NCI-H345 treated with DMSO at 0.1 percent for 48 hours (cell line): Measurements from ENCODE around the gene SH3TC1.

Experiments used
- DNase-seq: peaks from one replicate; lab custom pipeline; 2025; ENCODE audit not compliant: unreplicated experiment; lab: John Stamatoyannopoulos, UW

The SH3TC1 gene

DNA sequence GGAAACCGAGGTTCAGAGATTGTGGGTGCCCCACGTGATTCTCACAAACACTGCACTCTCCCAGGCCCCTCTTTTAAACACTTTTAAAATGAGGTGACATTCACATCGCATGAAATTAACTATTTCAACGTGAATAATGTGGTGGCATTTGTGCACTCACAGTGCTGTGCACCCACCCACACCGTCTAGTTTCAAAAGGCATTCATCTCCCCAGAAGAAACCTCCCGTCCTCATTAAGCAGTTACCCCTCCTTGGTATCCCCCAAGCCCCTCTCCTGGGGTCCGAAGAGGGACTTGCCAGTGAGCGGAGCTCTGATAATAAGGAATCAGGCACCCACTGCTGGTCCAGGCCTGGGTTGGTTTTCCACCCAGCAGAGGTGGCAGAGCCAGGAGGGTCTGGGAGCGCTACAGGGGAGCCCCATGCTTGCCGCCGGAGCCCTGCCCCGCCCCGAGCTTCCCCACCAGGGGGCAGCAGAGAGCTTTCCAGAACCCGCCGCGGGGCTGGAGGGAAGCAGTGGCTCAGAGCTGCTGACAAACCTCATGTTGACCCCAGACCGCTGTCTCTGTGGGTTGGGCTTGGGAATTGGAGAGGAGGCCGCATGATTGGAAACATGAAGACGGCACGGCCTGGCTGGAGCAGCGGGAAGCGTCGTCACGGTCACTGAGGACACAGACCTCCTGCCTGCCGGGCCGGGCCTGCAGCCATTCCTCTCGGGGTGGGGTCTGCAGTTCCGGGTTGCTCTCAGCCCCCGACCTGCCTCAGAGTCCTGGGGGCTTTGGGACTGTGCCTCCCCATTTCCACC is 43.0 kb downstream of the SH3TC1 start:
- no peak for DNase-seq

DNA sequence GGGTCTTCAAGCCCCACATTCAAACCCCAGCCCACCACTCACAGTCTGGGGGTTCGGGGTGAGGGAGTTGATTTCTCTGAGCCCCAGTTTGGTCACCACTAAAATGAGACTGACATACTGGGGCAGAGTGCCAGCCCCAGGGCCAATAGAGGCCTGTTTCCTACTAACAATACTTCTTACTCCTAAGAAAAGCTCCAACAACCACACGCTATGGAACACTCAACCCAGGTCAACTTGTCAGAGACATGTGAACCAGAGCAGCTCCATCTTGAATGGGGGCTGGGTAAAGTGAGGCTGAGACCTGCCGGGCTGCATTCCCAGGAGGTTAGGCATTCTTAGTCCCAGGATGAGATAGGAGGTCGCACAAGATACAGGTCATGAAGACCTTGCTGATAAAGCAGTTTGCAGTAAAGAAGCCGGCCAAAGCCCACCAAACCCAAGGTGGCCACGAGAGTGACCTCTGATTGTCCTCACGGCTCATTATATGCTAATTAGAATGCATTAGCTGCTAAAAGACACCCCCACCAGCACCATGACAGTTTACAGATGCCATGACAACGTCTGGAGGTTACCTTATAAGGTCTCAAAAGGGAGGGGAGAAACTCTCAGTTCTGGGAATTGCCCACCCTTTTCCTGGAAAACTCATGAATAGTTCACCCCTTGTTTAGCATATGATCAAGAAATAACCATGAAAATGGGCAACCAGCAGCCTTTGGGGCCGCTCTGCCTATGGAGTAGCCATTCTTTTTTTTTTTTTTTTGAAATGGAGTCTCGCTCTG is 43.9 kb downstream of the SH3TC1 start:
- no peak for DNase-seq

DNA sequence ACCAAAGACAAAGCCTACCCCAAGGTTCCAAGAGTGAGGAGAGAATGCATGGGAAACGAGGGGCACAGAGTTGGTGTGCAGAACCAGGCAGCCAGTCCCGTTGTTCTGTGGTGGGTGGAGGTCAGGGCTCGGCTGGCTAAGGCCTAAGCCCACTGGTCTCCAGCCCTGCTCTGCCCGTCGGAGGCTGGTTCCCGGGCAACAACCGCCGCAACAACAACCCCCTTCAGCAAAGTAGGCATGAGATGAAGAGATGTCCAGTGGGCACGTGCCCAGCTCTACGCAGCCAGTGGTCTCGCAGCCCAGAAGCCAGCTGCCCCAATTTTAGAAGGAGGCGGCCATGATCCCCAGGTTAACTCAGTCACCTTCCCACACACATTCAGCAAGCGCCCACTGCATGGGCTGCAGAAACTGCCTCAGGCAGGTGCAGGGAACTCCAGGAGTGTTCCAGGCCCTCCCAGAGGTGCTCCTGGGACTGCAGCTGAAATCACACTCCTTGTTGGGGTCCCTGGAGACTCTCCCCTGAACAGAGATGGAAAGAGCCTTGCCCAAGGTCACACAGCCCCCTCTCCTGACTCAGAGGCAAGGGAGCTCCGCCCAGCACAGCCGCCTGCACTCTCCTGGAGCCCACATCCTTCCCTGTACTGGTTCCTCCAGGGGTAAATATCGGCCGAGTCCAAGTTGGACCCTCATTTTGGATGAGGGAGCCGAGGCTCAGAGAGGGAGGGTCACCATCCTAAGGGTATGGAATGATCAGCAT is 45.1 kb downstream of the SH3TC1 start:
- DNase-seq: no peak

DNA sequence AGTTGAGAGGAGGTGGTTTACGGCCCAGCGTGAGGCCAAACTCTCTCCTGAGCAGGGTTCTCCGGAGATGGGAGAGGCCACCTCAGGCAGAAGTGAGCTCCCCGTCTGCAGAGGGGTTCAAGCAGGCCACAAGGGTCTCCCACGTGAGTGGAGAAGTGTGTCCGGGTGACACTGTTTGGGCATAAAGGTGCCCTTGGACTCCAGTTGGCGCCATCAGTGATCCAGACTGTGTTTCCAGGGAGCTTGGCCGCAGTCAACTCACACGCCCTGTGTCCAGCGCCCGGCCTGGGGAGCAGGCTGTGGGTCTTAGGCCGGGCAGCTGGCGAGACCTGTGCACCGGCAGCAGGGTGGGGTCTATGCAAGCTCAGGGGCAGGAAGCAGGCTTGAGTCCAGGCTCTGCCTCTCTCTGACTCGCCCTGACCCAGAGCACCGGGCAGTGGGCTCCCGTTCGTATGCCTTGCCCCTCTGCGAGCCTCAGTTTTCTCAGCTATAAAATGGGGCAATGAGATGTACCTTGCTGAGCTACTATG is 45.9 kb downstream of the SH3TC1 start:
- DNase-seq: no peak

DNA sequence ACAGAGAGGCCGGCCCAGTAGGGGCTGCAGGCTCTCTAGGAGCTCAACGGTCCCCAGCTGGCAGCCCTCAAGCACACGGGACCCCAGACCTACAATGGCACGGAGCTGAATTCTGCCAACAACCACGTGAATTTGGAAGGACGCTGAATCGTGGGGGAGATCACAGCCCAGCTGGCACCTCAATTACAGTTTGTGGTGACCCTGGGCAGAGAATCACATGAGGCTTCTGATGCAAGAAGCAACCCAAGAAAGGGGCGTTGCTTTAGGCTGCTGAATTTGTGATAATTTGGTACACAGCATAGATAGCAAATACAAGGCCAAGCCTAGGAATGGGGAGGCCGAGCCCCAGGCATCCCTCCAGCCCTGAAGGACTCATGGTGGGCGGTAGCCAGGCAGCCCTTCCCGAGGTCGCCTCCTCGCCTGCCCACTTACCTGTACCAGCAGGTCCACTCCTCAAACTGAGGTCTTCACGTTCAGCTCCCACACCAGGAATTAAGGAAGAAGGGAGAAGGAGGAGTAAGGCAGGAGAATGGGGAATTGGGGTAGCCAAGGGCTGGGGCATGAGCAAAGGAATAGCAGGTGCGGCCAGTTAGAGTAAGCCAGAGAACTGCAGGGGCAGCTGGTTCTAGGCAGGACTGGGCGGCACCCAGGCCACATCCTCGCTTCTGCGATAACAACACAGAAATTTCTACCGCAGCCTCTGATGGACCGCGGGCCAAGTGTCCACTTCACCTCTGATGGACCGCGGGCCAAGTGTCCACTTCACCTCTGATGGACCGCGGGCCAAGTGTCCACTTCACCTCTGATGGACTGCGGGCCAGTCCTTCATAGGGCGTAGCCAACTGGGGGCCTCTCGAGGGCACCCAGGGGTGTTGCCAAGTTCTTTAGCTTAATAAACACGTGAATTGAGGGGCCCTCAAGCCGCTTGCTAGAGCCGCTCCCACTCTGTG is 47.1 kb downstream of the SH3TC1 start:
- no peak for DNase-seq

DNA sequence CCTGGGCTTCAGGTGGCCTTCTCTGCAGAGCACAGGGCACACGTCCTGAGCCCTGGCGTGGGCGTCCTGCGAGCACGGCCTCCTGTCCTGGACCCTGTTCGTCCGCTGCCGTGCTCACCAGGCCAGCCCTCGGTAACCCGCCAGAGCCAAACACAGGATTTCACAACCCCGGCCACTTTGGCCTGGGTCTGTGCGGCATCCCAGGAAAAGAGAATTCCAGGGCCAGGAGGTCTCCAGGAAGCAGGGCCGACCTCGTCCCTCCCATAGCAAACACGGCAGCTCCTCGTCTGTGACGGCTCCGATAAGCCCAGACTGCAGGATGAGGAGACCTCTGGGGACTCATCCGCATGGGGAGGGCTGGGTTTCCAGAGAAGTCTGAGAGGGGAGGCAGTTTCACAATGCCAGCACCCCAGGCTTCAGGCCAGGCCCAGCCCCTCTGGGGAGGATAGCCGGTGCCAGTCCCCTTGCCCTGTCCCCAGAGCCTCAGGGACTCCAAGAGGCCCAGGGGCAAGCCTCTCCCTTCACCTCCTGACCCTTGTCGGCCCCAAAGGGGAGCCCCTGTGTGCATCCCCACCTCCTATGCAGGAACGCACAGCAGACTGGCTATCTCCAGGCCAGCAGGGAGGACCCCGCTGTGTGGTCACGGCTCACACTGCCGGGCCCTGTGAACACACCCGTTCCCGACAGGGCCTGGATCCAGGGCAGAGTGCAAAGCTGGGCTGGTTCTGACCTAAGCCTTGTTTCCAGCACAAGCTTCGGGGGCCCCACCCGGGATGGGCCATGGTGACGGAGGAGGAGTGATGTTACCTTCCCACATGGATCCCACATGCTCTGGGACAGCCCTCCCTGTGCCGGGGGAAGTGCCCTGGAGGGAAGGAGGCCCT is 48.2 kb downstream of the SH3TC1 start:
- no peak for DNase-seq

DNA sequence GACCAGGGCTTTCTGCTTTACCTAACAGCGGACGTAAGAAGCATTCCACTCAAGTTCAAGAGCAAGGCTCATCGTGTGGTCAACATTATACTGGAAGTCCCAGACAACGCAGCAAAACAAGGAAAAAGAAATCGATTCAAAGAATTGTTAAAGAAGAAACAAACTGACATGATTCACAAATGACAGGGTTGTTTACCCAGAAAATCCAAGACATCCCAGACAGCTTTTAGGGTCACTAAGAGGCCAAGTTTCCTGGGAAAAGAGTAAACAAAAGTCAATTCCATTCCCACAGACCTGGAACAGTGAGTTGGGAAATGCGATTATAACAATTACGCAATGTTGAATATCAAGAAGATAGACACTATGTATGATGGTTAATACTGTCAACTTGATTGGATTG is 49.0 kb downstream of the SH3TC1 start:
- no peak for DNase-seq

DNA sequence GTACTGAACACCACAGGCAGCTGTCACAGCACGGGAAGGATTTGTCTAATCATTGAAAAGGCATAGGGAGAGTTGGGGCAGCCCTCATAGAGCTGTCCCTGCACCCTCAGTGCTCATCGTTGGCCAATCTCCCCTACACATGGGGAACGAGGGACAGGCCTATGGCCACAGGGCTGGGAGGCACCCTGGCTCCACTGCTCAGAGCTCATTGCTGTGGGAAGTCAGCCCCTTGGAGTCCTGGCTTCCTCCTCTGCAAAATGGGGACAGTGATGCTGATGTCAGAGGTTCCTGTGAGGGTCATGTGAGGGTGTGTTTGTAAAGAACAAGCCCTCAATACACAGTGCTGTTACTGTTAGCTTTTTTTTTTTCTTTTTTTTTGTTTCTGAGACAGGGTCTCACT is 51.1 kb downstream of the SH3TC1 start:
- DNase-seq: no peak

DNA sequence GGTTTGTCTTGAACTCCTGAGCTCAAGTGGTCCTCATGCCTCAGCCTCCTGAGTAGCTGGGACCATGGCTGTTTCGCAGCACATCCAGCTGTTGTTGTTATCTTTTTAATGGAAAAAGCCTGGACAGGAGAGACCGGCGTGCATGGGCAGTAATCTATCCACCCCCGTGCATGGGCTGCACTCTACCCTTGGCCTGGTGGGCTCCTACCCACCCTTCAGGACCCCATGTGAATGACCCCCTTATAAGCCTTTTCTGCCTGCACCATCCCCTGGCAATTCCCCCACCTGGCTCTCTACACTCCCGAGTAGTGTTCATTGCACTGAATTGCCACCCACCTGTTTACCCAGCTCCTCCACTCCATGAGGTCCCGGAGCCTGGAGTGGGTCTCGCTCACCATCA is 51.5 kb downstream of the SH3TC1 start:
- no peak for DNase-seq

DNA sequence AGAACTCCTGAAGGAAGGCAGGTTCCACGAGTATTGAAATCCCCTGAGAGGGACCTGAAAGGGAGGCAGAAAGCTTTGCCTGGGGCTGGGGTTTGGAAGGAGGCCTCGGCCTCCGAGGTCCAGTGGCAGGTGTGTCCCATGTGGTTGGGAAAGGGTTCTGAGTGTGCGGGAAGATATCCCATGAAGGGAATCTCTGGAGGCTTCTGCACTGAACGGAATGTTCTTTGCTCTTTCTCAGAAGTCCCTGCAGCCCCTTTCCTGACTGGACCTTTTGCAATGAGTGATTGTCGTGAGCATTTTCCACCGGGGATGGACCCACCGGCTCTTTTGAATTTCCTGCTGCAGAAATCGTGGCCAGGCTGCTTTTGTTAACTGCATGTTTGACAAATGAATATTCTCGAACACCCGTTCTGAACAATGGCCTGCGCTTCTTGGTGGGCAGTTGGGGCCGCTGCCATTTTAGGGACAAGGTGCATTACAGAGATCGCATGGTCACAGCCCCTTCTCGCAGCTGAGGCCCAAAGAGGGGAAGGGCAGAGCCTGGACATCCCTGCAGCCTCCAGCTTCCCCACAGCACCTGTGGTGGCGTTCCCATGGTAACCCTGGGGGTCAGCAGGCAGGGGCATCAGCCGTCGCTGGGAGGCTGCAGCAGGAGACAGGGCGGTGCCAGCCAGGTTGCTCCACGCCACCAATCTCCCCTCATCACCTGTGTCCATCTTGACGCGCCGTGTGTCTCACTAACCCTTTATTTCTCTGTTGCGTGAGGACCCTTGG is 52.2 kb downstream of the SH3TC1 start:
- DNase-seq: no peak

DNA sequence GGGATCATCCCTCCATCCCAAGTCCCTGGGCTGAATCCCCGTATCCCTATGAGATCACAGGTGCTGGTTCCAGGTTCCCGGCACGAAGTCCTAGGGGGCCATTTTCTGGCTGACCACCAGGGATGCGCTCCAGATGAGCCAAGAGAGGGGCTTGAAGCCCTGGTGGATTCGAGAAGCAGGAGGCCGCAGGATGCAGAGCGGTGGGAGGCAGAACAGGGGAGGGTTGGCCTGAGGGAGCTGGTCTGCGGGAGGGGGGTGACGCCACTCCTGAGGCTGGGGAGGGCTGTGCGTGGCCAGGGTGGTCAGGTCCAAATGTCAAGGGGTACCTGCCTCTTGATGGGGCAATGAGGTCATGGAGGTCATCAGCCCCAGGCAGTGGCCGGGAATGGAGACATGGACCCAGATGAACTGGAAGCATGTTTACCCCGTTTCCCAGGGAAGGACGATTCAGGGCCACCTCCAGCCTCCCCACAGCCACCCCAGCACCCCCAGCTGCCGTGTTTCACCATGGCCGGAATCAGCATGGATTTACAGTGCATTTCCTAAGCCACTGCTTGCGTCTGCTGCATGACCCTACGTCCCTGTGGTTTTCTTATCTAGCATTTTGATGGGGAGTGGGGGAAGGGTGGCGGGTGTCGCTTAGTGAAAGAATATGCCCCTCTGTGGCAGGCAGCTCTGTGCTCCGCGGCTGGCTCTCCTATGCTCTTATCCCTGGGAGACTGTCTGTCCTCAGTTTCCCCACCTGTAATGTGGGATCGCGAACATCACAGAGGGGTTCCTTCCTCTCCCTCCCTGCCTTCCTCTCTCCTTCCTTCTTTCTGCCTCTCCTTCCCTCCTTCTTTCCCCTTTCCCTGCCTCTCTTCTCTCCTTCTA is 53.4 kb downstream of the SH3TC1 start:
- no peak for DNase-seq

DNA sequence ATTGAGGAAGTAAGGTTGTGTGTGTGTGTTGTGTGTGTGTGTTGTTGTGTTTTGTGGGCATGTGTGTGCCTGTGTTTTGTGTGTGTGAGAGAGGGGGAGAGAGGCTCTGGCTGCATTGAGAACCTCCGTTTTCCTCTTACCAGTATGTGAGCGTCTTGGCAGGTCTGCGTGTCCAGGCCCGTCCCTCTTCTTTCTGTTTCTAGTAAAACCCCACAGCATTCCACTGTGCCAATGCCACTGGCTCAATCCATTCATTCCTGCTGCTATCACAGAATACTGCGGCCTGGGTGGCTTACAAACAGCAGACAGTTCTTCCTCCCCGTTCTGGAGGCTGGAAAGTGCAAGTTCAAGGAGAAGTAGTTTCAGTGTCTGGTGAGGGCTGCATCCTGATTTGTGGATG is 55.0 kb downstream of the SH3TC1 start:
- DNase-seq: no peak

DNA sequence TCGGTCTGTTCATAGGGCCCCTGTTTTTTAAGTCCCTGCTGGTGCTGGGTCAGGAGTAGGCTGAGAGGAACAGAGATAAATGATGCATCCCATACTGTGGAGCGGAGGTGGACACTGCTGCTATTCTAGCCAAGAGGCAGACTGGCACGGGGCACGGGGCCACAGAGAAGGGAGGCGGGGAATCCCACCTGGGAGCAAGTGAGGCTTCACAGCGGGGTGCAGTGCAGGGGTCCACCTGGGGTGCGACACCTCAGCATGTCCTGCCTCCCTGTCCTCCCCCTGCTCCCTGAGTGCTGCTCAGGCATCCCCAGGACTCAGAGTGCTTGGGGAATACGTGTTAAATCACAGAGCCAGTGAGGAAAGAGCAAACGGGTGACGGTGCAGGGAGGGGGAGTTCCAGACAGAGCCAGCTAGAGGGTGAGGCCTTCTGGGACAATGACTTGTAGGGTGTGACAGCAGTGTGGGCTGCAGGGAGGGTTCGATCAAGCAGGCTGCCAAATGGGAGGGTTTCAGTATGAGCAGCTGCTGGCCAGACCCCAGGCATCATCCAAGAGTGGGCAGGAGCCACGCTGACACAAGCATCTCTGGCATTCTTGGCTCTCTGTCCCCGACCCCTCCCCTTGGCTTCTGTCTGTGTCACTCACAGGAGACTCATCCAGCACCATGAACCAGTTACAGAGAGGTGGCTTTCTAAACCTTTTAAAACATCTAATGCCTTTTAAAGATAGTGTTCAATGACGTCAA is 56.8 kb downstream of the SH3TC1 start:
- no peak for DNase-seq

DNA sequence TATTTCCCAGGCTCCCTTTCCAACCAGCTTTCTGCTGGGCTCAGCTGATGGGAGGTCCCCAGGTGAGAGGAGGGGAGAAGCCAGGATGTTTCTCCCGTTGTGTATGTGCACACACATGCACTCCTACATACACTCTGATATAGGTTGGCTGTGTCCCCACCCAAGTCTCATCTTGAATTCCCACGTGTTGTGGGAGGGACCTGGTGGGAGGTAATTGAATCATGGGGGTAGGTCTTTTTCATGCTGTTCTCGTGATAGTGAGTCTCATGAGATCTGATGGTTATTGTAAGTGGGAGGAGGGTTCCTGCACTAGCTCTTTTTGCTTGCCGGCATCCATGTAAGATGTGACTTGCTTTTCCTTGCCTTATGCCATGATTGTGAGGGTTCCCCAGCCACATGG is 58.8 kb downstream of the SH3TC1 start:
- DNase-seq: no peak

DNA sequence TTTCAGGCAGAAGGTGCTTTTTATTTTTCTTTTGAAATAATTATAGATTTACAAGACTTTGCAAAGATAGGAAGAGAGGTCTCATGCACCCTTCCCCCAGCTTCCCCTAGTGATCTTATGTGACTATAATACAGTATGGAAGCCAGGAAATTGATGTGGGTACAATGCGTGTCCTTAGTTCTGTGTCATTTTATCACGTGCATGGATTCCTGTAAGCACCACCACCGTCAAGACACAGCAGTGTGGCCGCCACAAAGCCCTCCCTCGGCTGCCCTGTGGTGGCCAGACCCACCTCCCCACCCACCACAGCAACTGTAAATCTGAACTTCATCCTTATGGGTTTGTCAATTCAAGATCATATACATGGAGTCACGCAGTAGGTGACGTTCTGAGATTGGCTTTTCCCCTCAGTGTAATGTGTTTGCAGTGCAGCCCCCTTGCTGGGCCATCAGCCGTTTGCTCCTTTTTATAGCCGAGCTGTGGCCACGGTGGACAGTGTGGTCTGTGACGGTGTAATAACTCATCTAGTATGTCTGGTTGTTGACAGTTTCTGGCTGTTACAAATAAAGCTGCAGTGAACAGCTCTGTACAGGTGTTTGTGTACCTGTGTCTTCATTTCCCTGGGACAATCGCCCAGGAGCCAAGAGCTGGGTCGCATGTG is 59.6 kb downstream of the SH3TC1 start:
- DNase-seq: no peak

DNA sequence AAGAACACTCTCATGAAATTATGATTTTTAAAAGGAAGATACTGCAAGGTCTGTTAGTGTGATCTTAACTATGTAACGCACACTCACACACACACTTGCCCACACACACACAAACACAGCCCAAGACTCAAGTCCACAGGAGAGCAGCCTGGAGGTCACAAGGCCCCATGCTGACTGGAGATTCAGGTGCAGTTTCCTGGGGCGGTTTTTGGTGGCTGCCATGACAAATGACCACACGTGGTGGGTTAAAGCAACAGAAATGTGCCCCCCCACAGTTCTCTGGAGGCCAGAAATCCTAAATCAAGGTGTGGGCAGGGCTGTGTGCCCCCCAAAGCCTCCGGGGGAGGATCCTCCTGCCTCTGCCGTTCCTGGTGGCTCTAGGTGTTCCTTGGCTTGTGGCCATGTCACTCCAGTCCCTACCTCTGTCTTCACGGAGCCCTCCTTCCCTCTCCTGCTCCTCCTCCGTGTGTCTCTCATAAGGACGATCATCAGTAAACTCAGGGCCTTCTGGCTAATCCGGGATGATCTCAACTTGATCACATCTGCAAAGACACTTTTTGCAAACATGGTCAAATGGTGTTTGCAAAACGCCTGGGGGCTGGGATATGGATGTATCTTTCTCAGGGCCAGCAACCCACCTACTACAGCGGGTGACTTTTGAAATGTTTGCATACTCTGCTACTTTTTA is 60.8 kb downstream of the SH3TC1 start:
- no peak for DNase-seq
